Right atrium auricular region (tissue), 2 donors: ENCODE measurements around the gene ACTR8. TPM values are rescaled to one million over a fixed set of nuclear protein-coding genes. Genes with fewer than 3 reads are reported as not detected.

ENCODE experiments used
- DNase-seq: peaks from one replicate; pipeline ENCODE4 v3.0.0-alpha.2; 2019; ENCODE audit warnings: low spot score
- H3K27ac ChIP-seq, 2 donors: fragments of 200-600 bp; sonication (generic); 1 replicate in 1 of 2; 2 replicates in 1 of 2; pipeline ENCODE4 v1.5.1; 2016 to 2019
- H3K27me3 ChIP-seq, 2 donors: fragments of 200-600 bp; sonication (generic); one replicate each; pipeline versions ENCODE4 v1.5.1 to v1.6.0; 2017 to 2019
- H3K36me3 ChIP-seq: fragments of 200-600 bp; sonication (generic); one replicate; pipeline ENCODE4 v1.5.1; 2016
- H3K4me1 ChIP-seq, 2 donors: fragments of 200-600 bp; sonication (generic); one replicate each; pipeline versions ENCODE4 v1.5.1 to v1.6.0; 2017 to 2019
- H3K4me3 ChIP-seq, 2 donors: fragments of 200-600 bp; sonication (generic); 1 replicate in 1 of 2; 2 replicates in 1 of 2; pipeline ENCODE4 v1.5.1; 2017 to 2019; ENCODE audit warnings: mild to moderate bottlenecking in 1 of 2, moderate library complexity in 1 of 2
- H3K9me3 ChIP-seq, 2 donors: fragments of 200-600 bp; sonication (generic); one replicate each; pipeline ENCODE4 v1.5.1; 2019
- total RNA-seq, 2 donors: library from RNA; depleted of rRNA; stranded (reverse); fragments of >200 nt; gene quantifications; one replicate each; pipeline ENCODE4 v1.1.0, GENCODE V29; 2016
- TF ChIP-seq, protein P1 (sequence below), 2 donors: fragments of 200-600 bp; sonication (generic); IDR thresholded peaks; one replicate each; pipeline ENCODE4 v1.5.1; 2019; ENCODE audit warnings: antibody characterized with exemption in 2 of 2

Gene ACTR8
- total RNA-seq, 2 donors from 2014 or later = 23.7 to 24.3 TPM

DNA sequence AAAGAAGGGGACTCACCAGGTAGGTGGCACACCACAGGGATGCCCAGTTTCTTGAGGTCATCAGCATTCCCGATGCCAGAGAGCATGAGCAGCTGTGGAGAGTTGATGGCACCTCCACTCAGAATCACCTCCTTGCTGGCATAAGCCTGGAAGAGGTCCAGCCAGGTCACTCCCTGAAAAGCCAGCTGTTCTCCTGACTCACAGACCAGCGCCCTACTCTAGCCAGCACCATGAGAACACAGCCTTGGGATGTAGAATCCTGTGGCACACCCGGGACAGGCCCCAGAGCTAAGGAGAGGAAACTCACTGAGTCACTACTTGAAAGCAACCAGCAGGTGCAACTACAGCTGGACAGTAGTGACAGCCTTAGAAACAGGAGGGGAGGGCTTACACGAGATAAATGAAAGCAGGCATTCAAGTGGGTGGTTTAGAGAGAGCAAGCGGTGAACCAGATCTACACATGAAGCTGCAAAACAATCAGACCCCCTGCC, 60.3 kb downstream of the ACTR8 start:
- no peak for DNase-seq

DNA sequence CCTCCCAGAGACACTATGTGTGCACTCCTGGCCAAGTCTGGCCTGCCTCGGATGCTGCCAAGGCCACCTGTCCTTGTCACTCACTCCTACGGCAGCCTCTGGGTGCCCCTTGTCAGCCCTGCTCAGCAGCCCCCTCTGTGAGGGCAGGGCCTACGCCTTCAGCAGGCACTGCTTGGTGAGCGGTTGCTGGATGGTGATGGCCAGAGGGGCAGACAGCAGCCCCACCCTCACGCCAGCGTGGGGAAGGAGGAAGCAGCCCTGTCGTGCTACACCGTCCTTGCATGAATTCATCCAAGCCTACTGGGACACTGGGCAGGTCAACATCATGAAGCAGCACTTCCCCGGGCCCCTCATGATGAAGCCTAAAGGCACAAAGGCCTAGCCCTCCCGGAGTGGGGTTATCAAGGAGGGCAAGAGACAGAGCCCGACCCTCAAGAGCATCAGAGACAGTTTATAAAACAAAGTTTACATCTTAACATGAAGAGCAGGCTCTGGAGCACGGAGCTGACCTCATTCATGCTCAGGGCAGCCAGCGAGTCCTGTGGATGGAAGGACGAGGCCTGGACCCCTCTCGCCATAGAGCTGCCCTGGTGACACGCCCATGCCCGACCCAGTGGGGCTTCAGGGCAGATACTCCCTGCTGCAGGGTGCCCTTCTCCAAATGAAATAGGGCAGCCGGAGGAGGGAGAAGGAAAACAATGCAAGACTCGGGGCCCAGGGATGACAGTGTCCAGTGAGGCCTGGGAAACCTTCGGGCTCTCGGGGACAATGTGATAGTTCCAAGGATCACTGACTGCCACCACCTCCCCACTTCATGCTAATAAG, 61.0 kb downstream of the ACTR8 start:
- Histone ChIP-seq H3K27me3 (no peaks in the 10 kb centered on the region), H3K4me3 (no peak overlapping the region), H3K36me3 (peaks cover 5% of the 10 kb centered on the region), H3K27ac (no peak overlapping the region), H3K4me1 (no peaks in the 10 kb centered on the region), H3K9me3 (no peaks in the 10 kb centered on the region)
- DNase-seq = no peak
- TF ChIP-seq, protein P1, sequence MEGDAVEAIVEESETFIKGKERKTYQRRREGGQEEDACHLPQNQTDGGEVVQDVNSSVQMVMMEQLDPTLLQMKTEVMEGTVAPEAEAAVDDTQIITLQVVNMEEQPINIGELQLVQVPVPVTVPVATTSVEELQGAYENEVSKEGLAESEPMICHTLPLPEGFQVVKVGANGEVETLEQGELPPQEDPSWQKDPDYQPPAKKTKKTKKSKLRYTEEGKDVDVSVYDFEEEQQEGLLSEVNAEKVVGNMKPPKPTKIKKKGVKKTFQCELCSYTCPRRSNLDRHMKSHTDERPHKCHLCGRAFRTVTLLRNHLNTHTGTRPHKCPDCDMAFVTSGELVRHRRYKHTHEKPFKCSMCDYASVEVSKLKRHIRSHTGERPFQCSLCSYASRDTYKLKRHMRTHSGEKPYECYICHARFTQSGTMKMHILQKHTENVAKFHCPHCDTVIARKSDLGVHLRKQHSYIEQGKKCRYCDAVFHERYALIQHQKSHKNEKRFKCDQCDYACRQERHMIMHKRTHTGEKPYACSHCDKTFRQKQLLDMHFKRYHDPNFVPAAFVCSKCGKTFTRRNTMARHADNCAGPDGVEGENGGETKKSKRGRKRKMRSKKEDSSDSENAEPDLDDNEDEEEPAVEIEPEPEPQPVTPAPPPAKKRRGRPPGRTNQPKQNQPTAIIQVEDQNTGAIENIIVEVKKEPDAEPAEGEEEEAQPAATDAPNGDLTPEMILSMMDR (IDR thresholded peaks at IDR 0.05) = no peak

More for the DNA sequence above, 60.3 kb downstream of the ACTR8 start:
- Histone ChIP-seq H3K36me3 (peaks cover 5% of the 10 kb centered on the region), H3K4me1 (no peaks in the 10 kb centered on the region), H3K27me3 (no peaks in the 10 kb centered on the region), H3K4me3 (no peak overlapping the region), H3K9me3 (no peaks in the 10 kb centered on the region), H3K27ac (no peak overlapping the region)
- TF ChIP-seq, protein P1 (IDR thresholded peaks at IDR 0.05) = no peak

DNA sequence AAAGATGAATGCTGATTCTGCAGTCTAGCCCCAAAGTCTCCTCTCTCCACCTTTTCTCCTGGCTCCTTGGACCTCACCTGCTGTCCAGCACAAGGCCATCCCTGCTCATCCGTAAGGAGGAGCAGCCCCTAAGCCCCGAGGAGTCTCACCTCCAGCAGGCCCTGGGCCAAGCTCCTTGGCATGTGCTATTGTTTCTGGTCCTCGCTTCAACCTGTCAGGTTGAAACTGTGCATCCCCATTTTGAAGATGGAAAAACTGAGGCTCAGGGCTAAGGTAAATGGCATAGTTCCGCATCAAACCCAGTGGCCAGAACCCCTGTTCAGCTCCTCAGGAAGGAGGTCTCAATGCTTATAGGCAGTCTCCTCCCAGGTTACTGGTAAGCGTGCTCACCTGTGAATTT, 61.9 kb downstream of the ACTR8 start:
- no peak for DNase-seq
- Histone ChIP-seq H3K27ac (no peak overlapping the region), H3K36me3 (peaks cover 5% of the 10 kb centered on the region), H3K4me1 (no peaks in the 10 kb centered on the region), H3K4me3 (no peak overlapping the region), H3K27me3 (no peaks in the 10 kb centered on the region), H3K9me3 (no peaks in the 10 kb centered on the region)
- TF ChIP-seq, protein P1 (IDR thresholded peaks at IDR 0.05) = no peak

DNA sequence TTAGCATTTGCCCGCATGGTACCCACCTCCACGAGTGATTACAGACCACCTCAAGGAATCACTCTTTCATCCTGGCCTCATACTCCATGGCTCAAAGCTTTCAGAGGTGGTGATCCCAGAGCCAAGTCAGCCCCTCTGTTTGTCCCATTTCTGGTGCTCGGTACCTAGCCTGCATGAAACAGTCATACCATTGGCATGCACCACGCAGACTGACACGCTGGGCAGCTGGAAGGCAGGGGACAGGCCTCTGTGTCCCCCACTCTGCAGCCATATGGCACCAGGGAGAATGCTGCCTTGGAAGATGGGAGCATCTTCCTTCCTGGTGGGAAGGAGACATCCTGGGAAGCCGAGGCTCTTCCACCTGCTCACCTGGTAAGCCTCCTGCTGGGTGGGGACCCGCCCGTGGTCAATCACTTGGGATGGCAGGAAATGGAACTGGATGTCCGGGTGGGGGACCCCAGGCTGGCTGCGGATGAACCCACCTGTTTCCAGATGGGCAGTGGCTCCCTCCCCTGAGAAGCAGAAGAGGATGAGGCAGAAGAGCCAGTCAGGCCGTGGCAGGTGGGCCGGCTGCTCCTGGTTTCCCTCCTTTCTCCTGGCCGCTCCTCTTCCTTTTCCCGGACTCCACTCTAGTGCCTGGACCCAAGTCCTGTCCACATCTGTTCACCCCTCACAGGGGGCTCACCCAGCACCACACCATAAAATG, 62.6 kb downstream of the ACTR8 start:
- TF ChIP-seq, protein P1 (IDR thresholded peaks at IDR 0.05) = no peak
- no peaks in the 10 kb centered on the region for H3K27me3 ChIP-seq
- no peak overlapping the region for H3K4me3 ChIP-seq
- no peaks in the 10 kb centered on the region for H3K9me3 ChIP-seq
- peaks cover 5% of the 10 kb centered on the region for H3K36me3 ChIP-seq
- H3K27ac ChIP-seq = no peak overlapping the region
- no peak for DNase-seq
- no peaks in the 10 kb centered on the region for H3K4me1 ChIP-seq

DNA sequence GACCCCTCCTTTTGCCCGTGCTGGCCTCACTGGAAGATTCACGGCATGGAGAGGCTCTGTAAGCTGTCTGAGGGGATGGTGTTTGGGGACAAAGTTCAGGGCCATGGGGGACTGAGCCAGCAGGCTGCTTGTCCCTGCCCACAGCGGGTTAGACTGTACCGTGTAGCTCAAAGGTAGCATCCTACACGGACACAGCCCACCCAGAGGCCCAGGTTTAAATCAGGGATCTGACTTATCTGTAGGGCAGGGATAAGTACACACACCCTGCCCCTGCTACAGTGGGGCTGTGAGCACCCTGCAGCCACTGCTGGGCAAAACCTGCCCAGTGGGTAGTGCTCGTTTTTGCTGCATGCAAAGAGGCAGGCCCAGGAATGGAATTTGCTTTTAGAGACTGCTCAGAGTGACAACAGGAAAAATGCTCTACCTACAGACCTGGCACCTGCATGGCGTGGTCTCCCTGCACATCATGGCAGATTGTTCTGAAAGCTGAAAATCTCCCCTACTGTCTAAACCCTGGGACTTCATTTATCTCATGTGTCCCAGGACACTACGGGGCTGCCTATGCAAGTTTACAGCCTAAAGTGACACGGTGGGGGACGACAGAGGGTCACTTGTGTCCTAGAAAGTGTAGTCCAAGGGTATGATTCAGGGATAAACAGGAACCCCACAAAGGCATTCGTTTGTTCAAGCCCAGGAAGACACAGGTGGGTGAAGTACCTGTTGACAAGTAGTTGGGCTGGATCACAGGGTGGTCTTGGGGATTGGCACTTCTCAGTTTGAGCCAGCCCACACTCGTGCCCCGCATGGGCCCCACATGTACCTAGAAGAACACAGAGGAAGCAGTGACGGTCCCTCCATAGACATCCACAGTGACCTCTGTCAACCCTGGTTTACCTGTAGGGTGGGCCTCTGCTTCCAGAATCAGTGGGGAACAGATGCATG, 63.5 kb downstream of the ACTR8 start:
- Histone ChIP-seq H3K27ac (no peak overlapping the region), H3K4me3 (no peak overlapping the region), H3K36me3 (peaks cover 5% of the 10 kb centered on the region), H3K9me3 (no peaks in the 10 kb centered on the region), H3K27me3 (no peaks in the 10 kb centered on the region), H3K4me1 (no peaks in the 10 kb centered on the region)
- no peak for DNase-seq
- TF ChIP-seq, protein P1 (IDR thresholded peaks at IDR 0.05) = no peak
